SU-DHL-6 (cell line): ENCODE measurements around the gene GPR152.

ENCODE experiments used
- H2AFZ ChIP-seq: fragments of 200-600 bp; sonication (generic); 2 replicates; pipeline ENCODE4 v1.6.1; 2014; ENCODE audit warnings: low read depth, mild to moderate bottlenecking, moderate library complexity, mixed read lengths, antibody characterized with exemption, low read length; ENCODE audit not compliant: severe bottlenecking
- H3F3A ChIP-seq: fragments of 200-600 bp; shearing (Covaris generic); 2 replicates; pipeline ENCODE4 v1.6.0; 2016; ENCODE audit warnings: antibody characterized with exemption, mild to moderate bottlenecking; ENCODE audit not compliant: insufficient read depth
- H3K27ac ChIP-seq: fragments of 200-600 bp; sonication (generic); 2 replicates; pipeline ENCODE4 v1.5.1; 2016; ENCODE audit warnings: low read depth, mild to moderate bottlenecking, low read length, moderate library complexity, mixed read lengths
- H3K27me3 ChIP-seq: fragments of 200-600 bp; sonication (generic), shearing (Covaris generic); 2 replicates; pipeline ENCODE4 v1.6.0; 2014; ENCODE audit warnings: mild to moderate bottlenecking, low read length
- H3K36me3 ChIP-seq: fragments of 200-600 bp; sonication (generic); 2 replicates; pipeline ENCODE4 v1.6.1; 2014; ENCODE audit warnings: mild to moderate bottlenecking, low read length, mixed read lengths
- H3K4me2 ChIP-seq: fragments of 300-600, 200-600 bp; shearing (Covaris generic), sonication (generic); 2 replicates; pipeline ENCODE4 v1.6.0; 2014; ENCODE audit warnings: low read length, low read depth, mild to moderate bottlenecking; ENCODE audit not compliant: poor library complexity, severe bottlenecking
- H3K4me3 ChIP-seq: fragments of 200-600 bp; sonication (generic); 2 replicates; pipeline ENCODE4 v1.5.1; 2014; ENCODE audit warnings: antibody characterized with exemption, low read length, mild to moderate bottlenecking, mixed read lengths; ENCODE audit not compliant: insufficient read depth, poor library complexity, severe bottlenecking
- H3K79me2 ChIP-seq: fragments of 200-600 bp; sonication (generic); 2 replicates; pipeline ENCODE4 v1.6.1; 2014; ENCODE audit warnings: mild to moderate bottlenecking, low read length, moderate library complexity; ENCODE audit not compliant: insufficient read depth
- H3K9ac ChIP-seq: fragments of 200-600 bp; sonication (generic); 2 replicates; pipeline ENCODE4 v1.7.0; 2014; ENCODE audit warnings: mild to moderate bottlenecking, low read length
- H3K9me2 ChIP-seq: fragments of 200-600 bp; sonication (generic); replicated peaks from 2 replicates; pipeline ENCODE4 v1.6.1; 2014; ENCODE audit warnings: low read length; ENCODE audit not compliant: insufficient read depth
- H3K9me3 ChIP-seq: fragments of 200-600 bp; sonication (generic); 2 replicates; pipeline ENCODE4 v1.6.1; 2014; ENCODE audit warnings: low read length, mixed read lengths; ENCODE audit not compliant: insufficient read depth
- H4K20me1 ChIP-seq: fragments of 200-600 bp; sonication (generic); 2 replicates; pipeline ENCODE4 v1.6.1; 2014; ENCODE audit warnings: low read depth, mild to moderate bottlenecking, antibody characterized with exemption, low read length, moderate library complexity, mixed read lengths
- EZH2phosphoT487 ChIP-seq: fragments of 200-600 bp; sonication (generic), shearing (Covaris generic); conservative IDR thresholded peaks from 2 replicates; pipeline ENCODE4 v1.6.1; 2018; ENCODE audit warnings: mild to moderate bottlenecking, antibody characterized with exemption, low read length, moderate library complexity, mixed read lengths
- TF ChIP-seq, protein P1 (sequence below): fragments of 200-600 bp; sonication (generic); IDR thresholded peaks from one replicate; pipeline ENCODE4 v1.5.1; 2017; ENCODE audit warnings: antibody characterized with exemption, mild to moderate bottlenecking, low read length, moderate library complexity; ENCODE audit not compliant: insufficient read depth, poor library complexity, severe bottlenecking

GPR152 gene

DNA sequence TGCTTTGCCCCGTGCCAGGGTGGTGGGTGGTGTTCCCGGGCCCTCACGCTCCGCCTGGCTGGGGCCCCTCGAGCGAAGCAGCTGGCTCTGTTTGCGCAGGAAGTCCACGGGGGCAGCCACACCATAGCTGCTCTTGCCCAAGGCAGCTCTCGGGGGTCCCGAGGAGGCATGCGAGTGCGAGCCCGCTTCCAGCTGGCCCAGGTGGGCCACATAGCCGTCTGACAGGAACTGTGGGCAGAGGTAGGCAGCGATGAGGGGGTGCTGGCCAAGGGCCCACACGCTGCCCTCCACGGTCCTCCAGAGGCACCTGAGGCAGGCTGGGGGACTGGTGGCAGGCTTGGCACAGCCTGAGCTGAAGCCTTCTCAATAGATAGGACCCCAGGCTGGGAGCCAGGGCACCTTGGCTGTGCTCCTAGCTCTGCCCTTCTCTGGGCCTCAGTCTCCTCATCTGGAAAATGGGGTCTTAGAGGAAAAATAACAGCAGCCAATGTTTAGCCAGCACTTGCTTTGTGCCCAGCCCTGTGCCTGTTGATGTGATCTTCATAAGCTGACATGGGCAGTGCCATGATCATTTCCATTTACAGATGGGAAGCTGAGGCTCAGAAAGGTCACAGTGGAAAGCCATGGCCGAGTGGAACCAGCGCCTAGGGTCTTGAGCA lies 39.7 kb upstream of the GPR152 start:
- no peak for TF ChIP-seq EZH2phosphoT487
- TF ChIP-seq, protein P1, sequence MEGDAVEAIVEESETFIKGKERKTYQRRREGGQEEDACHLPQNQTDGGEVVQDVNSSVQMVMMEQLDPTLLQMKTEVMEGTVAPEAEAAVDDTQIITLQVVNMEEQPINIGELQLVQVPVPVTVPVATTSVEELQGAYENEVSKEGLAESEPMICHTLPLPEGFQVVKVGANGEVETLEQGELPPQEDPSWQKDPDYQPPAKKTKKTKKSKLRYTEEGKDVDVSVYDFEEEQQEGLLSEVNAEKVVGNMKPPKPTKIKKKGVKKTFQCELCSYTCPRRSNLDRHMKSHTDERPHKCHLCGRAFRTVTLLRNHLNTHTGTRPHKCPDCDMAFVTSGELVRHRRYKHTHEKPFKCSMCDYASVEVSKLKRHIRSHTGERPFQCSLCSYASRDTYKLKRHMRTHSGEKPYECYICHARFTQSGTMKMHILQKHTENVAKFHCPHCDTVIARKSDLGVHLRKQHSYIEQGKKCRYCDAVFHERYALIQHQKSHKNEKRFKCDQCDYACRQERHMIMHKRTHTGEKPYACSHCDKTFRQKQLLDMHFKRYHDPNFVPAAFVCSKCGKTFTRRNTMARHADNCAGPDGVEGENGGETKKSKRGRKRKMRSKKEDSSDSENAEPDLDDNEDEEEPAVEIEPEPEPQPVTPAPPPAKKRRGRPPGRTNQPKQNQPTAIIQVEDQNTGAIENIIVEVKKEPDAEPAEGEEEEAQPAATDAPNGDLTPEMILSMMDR: no peak
- Histone ChIP-seq H3F3A (no peaks in the 10 kb centered on the region), H3K27ac (no peak overlapping the region), H2AFZ (no peak overlapping the region), H3K9me3 (no peaks in the 10 kb centered on the region), H3K27me3 (no peaks in the 10 kb centered on the region), H3K9me2 (no peaks in the 10 kb centered on the region), H3K36me3 (no peaks in the 10 kb centered on the region), H3K4me3 (no peak overlapping the region), H4K20me1 (no peaks in the 10 kb centered on the region), H3K9ac (no peak overlapping the region), H3K4me2 (no peak overlapping the region), H3K79me2 (no peaks in the 10 kb centered on the region)

DNA sequence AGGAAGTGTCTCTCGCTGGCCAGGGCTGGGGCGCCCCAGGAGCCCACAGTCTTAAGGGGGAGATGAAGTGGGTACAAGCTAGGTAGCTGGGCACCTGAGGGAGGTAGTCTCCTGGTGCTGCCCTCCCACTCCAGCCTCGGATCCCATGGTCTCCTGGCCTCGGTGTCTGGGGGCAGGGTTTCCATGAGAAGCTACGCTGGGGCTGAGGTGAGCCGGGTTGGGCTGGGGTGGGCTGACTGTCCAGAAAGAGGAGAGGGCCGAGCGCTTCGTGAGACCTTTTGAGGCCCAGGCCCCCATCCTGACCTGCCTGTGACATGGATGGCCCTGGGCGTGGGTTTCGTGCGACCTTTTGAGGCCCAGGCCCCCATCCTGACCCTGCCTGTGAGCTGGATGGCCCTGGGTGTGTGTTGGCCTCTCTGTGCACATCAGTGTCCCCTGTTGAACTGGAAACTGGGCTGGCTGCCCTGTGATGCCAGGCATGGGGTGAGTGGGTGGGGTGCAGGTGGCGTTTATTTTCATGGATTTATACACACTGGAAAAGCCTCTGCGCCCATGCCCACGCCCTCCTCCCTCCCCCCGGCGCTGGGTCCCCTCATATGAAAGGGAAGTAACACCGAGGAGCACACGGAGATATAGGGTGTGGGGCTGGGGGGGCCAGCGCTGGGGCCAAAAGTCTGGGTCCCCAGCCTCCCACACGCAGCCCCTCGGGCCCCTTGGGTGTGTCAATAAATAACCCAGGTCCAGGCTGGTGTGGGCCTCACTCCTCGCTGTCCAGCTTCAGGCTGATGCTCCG lies 38.9 kb upstream of the GPR152 start:
- Histone ChIP-seq H3K4me3 (no peak overlapping the region), H2AFZ (no peak overlapping the region), H3F3A (no peaks in the 10 kb centered on the region), H3K27me3 (no peaks in the 10 kb centered on the region), H3K9me3 (no peaks in the 10 kb centered on the region), H3K27ac (no peak overlapping the region), H3K79me2 (peaks cover 5% of the 10 kb centered on the region), H3K9me2 (no peaks in the 10 kb centered on the region), H3K9ac (no peak overlapping the region), H3K36me3 (no peaks in the 10 kb centered on the region), H4K20me1 (no peaks in the 10 kb centered on the region), H3K4me2 (no peak overlapping the region)
- TF ChIP-seq EZH2phosphoT487: no peak
- TF ChIP-seq, protein P1: no peak

GRCh38 chr11:67490727-67491065 lies 38.2 kb upstream of the GPR152 start:
- Histone ChIP-seq H4K20me1 (no peaks in the 10 kb centered on the region), H2AFZ (no peak overlapping the region), H3K79me2 (peaks cover 10% of the 10 kb centered on the region), H3K27me3 (no peaks in the 10 kb centered on the region), H3K9me2 (no peaks in the 10 kb centered on the region), H3K9me3 (no peaks in the 10 kb centered on the region), H3F3A (no peaks in the 10 kb centered on the region), H3K4me3 (no peak overlapping the region), H3K36me3 (no peaks in the 10 kb centered on the region), H3K27ac (no peak overlapping the region), H3K4me2 (no peak overlapping the region), H3K9ac (no peak overlapping the region)
- TF ChIP-seq, protein P1: no peak
- TF ChIP-seq EZH2phosphoT487: no peak
